Activated CD4-positive, alpha-beta T cell treated with anti-CD3 and anti-CD28 coated beads, Interleukin-2, amount 50 U/mL, for 1 hour (primary cell): Measurements from ENCODE around the gene C11orf68.
"Not testable (repeated sequence)": the region's sequence is repeated elsewhere in the genome, so short reads cannot be mapped to it uniquely, and the experiment has no call there.

Experiments used
- DNase-seq: peaks from one replicate; pipeline ENCODE4 v3.0.0-alpha.2; 2020

C11orf68 gene

DNA sequence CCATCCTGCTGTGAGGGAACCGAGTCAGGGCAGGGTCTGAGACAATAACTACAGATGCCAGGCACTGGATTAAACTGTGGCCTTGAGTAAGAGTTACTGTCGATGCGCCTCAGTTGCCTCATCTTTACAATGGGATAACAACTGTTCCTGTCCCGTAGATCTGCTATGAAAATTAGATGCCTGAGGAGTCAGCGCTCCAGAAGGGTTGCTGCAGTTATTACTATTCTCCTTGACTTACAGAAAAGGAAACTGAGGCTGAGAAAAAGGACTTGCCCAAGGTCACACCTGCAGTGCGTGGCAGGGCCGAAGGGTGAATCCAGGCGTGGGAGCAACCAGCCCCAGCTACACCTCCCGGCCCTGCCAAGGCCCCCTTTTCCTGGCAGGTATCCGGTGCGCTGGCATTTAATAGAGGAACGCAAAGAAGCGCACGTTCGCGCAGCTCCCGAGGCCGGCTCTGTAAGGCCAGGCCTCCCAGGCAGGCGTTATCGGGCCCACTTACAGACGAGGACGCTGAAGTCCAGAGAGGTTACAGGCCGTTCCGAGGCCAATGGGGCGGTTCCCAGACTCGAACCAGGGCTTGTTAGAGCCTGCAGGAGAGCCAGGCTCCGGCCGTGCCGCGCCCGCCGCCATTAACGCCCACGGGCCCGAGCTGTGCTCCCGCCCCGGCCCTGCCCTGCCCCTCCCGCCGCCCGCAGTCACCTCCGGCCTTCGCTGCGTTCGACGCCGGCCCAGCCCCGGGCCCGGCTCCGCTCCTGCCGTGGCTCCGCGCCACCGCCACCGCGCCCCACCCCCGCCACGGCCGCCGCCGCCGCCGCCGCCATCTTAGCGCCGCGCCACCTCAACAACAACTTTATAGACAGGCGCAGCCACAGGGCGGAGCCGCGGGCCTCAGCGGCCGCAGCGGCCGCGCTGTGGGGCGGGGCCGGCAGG lies at the start of gene C11orf68:
Gene C11orf68 (minus strand): TSS at position 852 of the 930 bp plus-strand sequence. CDS start 31 bp downstream, at position 821.
- no peak for DNase-seq

DNA sequence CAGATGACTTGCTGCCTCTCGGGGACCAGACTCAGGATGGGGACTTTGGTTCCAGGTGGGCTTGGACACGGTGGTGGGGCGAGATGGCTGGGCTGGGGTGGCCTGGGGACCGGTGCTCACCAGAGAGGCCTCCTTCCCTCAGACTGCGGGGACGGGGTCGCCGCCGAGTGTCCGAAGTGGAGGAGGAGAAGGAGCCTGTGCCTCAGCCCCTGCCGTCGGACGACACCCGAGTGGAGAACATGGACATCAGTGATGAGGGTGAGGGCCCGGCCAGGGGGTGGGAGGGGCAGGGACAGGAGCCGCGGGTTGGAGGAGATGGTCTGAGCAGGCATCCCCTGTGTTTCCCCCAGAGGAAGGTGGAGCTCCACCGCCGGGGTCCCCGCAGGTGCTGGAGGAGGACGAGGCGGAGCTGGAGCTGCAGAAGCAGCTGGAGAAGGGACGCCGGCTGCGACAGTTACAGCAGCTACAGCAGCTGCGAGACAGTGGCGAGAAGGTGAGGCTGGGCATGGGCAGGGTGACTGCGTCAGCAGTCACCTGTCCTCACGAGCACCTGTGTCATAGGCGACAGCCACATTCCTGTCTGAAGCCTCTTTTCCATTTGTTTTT lies 48.6 kb upstream of the C11orf68 start:
- DNase-seq, result no peak

DNA sequence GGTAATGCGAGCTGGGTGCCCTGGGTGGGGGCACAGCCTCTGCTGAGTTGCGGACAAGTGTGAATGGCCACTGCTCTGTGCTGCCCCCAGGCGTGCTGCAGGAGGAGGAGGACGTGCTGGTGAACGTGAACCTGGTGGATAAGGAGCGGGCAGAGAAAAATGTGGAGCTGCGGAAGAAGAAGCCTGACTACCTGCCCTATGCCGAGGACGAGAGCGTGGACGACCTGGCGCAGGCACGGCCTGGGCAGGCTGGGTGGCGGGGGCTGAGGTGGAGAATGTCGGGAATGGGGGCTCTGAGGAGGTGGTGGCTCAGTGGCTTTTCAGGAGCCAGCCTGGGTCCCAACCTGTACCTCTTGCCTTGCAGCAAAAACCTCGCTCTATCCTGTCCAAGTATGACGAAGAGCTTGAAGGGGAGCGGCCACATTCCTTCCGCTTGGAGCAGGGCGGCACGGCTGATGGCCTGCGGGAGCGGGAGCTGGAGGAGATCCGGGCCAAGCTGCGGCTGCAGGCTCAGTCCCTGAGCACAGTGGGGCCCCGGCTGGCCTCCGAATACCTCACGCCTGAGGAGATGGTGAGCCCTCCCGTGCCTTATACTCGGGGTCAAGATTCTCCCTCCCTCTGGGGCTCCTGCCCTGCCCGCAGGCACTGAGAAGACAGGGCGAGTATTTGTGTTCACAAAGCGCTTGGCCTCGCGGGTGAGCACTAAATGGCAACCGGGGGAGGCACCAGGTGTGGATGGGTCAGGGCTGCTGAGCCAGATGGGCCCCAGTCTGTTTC lies 47.3 kb upstream of the C11orf68 start:
- no peak for DNase-seq

DNA sequence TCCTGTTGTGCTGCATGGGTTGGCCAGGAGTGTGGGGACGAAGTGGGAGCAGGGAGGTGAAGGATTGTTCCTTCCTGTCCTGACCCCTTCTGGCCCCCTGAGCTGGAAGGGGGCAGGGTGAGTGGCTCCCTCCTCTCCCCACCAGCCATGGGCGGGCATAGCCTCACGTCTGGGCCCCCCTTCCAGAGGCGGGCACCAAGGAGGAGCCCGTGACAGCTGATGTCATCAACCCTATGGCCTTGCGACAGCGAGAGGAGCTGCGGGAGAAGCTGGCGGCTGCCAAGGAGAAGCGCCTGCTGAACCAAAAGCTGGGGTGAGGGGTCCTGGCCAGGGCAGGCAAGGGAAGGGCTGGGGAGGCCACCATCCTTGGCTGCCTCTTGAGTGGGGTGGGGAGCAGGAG lies 46.0 kb upstream of the C11orf68 start:
- no peak for DNase-seq

DNA sequence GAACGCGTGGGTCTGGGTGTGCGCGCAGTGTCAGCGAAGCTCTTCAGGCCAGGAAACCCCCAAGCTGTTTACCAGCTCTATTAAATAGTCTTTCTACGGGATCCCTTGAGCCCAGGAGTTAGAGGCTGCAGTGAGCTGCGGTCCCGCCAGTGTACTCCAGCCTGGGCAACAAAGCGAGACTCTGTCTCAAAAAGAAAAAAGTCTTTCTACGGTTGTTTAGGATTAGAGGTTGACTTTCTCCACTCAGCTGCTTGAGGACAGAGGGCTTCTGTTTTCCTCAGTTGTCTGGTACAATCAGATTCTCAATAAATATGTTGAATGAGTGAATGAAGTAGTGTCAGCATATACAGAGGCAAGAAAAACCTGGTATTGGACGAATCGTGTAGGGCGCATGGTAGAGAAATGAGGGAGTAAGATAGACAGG lies 43.3 kb upstream of the C11orf68 start:
- no peak for DNase-seq

DNA sequence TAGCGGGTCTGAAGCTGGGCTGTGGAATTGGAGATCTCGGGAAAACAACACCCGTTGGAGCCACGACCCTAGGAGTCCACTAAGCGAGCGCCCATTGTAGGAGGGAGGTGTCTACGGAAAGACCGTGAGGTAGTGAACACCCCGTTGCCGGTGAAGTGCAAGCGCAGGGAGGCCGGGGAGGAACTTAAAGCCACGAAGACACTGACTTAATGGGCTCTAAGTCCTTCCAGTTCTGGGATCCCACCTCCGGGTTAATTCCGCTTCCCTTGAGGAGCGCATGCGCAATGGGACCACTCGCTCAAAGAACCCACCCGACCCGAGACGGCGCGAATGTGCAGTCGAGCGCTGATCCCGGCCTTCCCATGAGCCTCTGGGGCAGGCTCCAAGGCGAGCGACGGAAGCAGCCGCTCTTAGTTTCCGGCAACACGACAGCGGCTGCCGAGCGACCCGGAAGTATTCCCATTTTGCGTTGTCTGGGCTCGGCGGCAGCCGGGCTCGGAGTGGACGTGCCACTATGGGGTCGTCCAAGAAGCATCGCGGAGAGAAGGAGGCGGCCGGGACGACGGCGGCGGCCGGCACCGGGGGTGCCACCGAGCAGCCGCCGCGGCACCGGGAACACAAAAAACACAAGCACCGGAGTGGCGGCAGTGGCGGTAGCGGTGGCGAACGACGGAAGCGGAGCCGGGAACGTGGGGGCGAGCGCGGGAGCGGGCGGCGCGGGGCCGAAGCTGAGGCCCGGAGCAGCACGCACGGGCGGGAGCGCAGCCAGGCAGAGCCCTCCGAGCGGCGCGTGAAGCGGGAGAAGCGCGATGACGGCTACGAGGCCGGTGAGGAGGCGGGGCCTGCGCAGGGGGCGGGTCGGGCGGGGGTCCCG lies 42.6 kb upstream of the C11orf68 start, which contains the start of gene SART1:
Gene SART1 (plus strand): TSS at position 468 of the 874 bp plus-strand sequence. CDS start 47 bp downstream, at position 515.
- peak; percentile 93 for DNase-seq

DNA sequence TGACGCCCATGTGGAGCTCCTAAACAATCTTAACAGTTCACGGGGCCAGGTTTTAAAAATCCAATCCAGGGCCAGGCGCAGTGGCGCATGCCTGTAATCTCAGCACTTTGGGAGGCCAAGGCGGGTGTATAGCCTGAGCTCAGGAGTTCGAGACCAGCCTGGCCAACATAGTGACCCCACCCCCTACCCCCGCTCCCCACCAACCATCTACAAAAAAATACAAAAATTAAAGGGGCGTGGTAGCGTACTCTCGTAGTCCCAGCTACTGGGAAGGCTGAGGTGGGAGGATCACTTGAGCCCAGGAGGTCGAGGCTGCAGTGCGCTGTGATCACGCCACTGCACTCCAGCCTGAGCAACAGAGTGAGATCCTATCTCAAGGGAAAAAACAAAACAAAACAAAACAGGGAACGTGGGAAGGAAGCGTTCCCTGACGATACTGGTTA lies 42.0 kb upstream of the C11orf68 start:
- no peak for DNase-seq

DNA sequence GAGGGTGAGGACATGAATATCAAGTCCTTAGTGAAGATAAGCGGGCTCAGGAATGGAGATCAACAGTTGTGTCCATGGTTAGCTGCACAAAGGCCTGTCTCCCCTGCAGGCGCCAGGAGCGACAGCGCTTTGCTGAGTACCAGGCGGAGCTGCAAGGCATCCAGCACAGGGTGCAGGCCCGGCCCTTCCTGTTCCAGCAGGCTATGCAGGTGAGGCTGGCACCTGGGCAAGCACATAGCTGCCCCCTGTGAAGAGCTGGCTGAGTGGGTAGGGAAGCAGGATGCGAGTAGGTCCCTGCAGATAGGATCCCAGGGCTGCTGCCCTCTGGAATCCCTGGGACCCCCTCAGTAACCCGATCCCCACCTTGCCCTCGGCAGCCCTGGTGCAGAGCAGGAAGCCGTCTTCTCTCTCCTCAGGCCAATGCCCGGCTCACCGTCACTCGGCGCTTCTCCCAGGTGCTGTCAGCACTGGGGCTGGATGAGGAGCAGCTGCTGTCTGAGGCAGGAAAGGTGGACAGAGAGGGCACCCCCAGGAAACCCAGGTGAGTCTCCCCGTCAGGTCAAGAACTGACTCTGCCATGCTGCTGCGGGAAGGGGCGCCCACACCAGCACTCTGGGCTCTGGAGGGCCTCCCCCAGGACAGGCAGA lies 40.0 kb upstream of the C11orf68 start:
- DNase-seq, result no peak

DNA sequence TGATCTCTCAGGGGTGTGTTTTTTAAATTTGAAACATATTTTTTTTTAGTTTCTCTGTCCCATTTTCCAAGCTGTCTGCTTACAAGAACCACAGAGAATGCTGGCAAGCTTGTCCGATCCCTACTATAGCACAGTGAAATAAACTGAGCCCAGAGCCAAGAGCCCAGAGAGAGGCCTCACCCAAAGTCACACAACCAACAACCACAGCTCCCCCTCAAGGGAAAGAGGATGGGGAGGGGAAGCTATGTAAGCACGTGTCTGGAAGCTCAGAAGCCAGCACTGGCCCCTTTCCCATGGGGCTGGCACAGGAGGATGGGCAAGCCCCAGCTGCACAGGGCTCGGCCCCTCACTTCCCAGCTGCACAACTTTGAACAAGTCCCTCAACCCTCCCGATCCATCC lies 39.4 kb upstream of the C11orf68 start:
- no peak for DNase-seq

DNA sequence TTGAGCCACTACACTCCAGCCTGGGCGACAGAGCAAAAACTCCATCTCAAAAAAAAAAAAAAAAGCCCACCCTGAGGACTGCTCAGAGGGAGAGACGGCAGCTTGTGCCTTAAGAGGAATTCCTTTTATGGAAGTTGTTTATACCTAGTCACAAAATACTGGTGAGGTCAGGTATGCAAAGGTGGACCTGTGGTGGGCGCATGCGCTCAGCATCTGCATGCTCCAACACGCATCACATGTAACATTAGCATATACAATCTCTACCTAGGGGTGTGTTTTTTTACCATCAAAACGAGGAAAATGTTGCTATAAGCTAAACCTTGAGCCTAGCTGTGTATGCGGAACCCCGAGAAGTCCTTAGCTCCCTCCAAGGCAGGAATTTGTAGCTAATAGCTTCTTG lies 35.9 kb upstream of the C11orf68 start:
- DNase-seq, result no peak

DNA sequence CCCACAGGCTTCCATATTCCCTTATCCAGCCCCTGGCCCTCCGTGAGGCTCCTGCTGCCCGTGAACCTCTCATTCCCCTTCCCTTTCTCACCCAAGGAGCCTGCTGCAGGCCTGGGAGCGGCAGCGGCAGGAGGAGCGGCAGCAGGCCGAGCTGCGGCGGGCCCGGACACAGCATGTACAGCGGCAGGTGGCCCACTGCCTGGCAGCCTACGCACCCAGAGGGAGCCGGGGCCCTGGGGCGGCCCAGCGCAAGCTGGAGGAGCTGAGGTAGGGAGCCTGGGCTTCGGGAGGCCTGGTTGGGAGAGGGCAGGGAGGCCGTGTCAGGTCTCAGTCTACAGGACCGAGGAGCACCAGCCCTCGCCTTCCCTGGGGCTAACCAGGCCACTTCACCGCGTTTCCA lies 34.6 kb upstream of the C11orf68 start:
- DNase-seq, result no peak

DNA sequence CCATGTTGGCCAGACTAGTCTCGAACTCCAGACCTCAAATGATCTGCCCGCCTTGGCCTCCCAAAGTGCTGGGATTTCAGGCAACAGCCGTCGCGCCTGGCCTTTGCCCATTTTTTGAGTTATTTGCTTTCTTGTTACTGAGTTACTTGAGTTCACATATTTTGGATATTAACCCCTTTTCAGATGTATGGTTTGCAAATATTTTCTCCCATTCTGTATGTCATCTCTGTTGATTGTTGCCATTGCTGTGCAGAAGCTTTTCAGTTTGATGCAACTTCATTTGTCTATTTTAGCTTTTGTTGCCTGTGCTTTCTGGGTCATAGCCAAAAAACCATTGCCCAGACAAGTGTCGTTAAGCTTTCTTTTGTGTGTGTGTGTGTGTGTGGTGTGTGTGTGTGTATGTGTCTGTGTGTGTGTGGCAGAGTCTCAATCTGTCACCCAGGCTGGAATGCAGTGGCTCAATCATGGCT lies 33.2 kb upstream of the C11orf68 start:
- no peak for DNase-seq

DNA sequence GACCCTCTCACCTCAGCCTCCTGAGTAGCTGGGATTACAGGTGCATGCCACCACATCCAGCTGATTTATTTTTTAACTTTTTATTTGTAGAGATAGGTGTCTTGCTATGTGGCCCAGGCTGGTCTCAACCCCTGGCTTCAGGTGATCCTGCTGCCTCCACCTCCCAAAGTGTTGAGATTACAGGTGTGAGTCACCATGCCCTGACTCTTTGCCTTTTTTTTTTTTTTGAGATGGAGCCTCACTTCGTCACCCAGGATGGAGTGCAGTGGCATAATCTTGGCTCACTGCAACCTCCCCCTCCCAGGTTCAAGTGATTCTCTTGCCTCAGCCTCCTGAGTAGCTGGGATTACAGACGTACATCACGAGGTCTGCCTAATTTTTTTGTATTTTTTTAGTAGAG lies 32.8 kb upstream of the C11orf68 start:
- not testable (repeated sequence) for DNase-seq

DNA sequence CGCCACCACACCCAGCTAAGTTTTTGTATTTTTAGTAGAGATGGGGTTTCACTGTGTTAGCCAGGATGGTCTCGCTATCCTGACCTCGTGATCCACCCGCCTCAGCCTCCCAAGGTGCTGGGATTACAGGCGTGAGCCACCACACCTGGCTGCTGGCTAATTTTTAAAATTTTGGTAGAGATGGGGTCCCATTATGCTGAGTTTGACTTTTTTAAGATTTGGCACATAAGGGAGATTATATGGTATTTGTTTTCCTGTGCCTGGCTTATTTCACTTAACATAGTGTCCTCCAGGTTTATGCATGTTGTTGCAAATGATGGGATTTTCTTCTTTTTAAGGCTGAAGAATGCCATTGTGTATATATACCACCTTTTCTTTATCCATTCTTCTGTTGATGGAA lies 31.8 kb upstream of the C11orf68 start:
- DNase-seq, result not testable (repeated sequence)

DNA sequence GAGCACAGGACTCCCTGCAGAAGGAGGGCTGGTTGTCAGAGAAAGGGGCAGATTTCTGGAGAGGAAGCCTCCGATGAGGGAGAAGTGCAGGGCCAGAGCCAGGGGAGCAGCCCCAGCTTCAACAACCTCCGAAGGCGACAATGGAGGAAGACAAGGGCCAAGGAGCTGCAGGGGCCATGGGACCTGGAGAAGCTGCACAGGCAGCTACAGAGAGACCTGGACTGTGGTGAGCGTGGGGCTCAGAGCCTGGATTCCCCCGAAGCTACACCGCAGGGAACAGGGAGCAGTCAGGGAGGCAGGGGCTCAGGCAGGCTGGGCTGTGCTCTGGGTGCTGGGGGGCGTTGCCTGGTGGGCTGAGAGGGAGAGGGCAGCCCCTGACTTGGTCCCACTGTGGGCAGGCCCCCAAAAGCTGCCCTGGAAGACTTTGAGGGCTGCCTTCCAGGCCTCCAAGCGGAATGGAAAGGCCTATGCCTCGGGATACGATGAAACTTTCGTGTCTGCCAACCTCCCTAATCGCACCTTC lies 28.8 kb upstream of the C11orf68 start:
- no peak for DNase-seq

DNA sequence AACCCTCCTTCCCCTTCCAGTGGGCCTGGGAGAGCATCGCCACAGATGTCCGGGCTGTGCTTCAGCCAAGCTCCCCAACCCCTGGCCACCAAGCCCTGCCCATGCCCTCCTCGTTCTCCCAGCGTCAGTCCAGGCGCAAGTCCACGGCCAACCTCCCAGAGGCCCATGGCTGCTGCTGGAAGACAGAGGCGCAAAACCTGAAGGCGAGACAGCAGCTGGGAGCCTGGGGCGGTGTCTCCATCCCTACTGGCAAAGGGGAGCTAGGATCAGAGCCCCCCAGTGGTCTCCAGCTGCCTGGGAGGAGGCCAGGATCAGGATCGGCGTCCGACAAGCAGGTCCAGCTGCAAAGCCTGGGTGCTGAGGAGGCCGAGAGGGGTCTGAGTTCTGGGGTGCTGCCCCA lies 28.3 kb upstream of the C11orf68 start:
- DNase-seq, result no peak

DNA sequence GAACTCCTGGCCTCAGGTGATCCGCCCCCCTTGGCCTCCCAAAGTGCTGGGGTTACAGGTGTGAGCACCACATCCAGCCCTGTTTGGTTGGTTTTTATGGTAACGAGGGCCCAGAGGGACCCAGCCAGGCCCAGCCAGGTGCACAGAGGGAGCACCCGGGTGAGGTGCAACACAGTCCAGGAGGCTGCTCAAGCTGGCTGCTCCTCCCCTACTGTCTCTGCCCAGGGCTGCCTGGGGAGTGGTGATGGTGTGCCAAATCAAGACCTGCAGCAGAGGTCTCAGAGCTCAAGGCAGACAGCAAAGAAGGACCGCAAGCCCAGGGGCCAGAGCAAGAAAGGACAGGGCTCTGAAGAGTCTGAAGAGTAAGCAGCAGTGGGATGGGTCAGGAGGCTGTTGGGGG lies 27.8 kb upstream of the C11orf68 start:
- no peak for DNase-seq

DNA sequence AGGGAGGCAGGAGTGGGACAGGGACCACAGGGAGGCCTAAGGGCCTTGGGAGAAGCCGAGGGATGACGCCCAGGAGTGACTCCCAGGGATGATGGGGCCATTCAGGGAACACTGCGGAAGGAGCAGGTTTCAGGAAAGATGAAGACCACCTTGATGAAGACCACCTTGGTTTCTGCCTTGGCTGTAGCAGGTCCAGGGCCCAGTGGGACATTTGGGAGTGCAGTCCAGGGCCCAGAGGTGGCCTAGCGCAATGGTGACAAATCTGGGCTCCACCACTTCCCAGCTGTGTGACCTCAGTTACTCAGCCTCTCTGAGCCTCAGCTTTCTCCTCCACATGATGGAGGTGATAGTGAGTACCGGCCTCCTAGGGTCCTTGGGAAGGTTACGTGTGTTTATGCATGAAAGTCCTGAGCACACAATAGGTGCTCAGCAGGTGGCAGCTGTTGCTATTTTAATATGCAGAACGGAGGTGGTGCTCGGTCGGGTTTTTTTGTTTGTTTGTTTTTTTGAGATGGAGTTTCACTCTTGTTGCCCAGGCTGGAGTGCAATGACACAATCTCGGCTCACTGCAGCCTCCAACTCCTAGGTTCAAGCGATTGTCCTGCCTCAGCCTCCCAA lies 27.2 kb upstream of the C11orf68 start:
- no peak for DNase-seq

DNA sequence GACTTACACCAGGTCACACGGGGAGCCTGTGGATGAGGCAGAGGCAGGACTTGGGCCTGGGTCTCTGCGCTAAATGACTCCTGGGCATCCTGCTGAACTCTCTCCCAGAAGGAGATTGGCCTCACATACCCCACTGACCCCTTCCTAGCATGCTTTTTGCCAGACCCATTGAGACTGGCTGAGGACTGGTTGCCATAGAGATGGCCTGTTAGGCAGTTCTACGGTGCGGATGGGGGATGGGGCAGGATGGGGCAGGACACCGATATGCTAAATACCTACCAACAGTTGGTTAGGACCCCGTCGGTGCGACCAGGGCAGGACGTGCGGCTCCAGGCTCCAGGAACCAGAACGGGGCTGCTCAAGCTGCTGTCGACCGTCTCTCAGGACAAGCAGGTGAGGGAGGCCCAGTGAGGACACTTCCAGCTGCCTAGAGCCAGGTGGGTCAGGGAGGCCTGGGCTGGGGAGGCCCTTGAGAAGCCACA lies 26.6 kb upstream of the C11orf68 start, which contains the start of gene TSGA10IP:
Gene TSGA10IP (plus strand): TSS at position 51 of the 482 bp plus-strand sequence. CDS start 196 bp downstream, at position 247.
- DNase-seq, result no peak

DNA sequence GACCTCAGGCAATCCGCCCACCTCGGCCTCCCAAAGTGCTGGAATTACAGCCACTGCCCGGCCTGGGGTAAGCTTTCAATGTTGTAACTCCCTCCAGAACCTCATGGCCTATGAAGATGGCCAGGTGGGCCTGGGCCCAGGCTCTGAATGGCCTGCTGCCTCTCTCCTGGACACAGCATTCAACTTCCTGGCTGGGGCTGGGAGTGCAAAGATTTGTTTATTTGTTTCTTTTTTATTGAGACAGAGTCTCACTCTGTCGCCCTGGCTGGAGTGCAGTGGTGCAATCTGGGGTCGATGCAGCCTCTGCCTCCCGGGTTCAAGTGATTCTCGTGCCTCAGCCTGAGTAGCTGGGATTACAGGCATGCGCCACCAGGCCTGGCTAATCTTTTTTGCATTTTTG lies 25.9 kb upstream of the C11orf68 start:
- no peak for DNase-seq

DNA sequence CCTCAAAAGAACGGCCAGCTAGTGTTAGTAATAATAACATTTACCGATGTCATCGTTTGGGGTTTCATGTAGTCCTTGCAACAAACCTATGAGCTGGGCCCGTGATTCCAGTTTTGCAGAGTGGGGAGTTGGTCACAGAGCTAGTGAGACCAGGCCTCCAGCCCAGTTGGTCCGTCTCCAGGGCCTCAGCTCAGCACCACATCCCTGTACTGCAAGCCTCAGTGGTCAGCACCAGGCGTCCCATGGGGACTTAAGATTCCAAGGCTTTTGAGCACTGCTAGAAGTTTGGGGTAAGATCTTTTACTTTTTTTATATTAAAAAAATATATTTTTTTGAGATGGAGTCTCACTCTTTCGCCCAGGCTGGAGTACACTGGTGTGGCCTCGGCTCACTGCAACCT lies 25.3 kb upstream of the C11orf68 start:
- no peak for DNase-seq
